WERI-Rb-1 (cell line): ENCODE data around the gene PRKCE.

Source experiments
- DNase-seq: peaks from one replicate; pipeline ENCODE4 v3.0.0-alpha.2; 2020
- H3K27ac ChIP-seq: fragments of 250-450 bp; sonication (Bioruptor Pico); 2 replicates; pipeline ENCODE4 v1.5.1; 2020; ENCODE audit warnings: mild to moderate bottlenecking, moderate library complexity
- H3K27me3 ChIP-seq: fragments of 250-450 bp; sonication (Bioruptor Pico); 2 replicates; pipeline ENCODE4 v1.5.1; 2021; ENCODE audit warnings: mild to moderate bottlenecking, low read depth, moderate library complexity; ENCODE audit not compliant: insufficient read depth, severe bottlenecking
- H3K36me3 ChIP-seq: fragments of 250-450 bp; sonication (Bioruptor Pico); 2 replicates; pipeline ENCODE4 v1.5.1; 2020; ENCODE audit warnings: mild to moderate bottlenecking, moderate library complexity
- H3K4me3 ChIP-seq: 2 replicates; pipeline ENCODE4 v1.5.1; 2011; ENCODE audit warnings: low read depth, mild to moderate bottlenecking, control low read depth, low read length
- H3K9me3 ChIP-seq: fragments of 250-450 bp; sonication (Bioruptor Pico); 2 replicates; pipeline ENCODE4 v1.5.1; 2021; ENCODE audit warnings: mild to moderate bottlenecking, moderate library complexity; ENCODE audit not compliant: severe bottlenecking
- TF ChIP-seq, protein P1 (sequence below): IDR thresholded peaks from 2 replicates; pipeline ENCODE4 v1.5.1; 2011; ENCODE audit warnings: low read depth, mild to moderate bottlenecking, control low read depth, inconsistent platforms, low read length

Gene PRKCE

DNA sequence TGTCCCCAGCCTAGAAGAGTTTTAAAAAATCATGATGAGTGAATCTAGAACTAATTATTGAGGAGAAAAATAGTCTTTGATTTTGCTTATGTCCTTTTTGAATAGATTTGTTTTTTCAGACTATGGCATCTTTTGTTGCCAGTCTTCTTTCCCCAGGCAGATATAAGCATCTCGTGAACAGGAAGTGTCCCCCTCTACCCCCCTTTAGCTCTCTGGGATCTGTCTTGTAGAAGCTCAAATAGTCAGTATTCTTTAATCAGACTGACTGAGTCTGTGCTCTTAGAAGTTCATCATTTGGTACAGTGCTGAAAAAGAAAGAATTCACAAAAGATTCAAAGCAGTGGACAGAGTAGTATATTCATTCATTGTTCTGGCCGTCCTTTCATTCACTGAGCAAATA, 10.4 kb downstream of the PRKCE start:
- Histone ChIP-seq H3K27me3 (no peaks in the 10 kb centered on the region), H3K4me3 (no peak overlapping the region), H3K9me3 (no peaks in the 10 kb centered on the region), H3K36me3 (no peaks in the 10 kb centered on the region), H3K27ac (no peak overlapping the region)
- TF ChIP-seq, protein P1, sequence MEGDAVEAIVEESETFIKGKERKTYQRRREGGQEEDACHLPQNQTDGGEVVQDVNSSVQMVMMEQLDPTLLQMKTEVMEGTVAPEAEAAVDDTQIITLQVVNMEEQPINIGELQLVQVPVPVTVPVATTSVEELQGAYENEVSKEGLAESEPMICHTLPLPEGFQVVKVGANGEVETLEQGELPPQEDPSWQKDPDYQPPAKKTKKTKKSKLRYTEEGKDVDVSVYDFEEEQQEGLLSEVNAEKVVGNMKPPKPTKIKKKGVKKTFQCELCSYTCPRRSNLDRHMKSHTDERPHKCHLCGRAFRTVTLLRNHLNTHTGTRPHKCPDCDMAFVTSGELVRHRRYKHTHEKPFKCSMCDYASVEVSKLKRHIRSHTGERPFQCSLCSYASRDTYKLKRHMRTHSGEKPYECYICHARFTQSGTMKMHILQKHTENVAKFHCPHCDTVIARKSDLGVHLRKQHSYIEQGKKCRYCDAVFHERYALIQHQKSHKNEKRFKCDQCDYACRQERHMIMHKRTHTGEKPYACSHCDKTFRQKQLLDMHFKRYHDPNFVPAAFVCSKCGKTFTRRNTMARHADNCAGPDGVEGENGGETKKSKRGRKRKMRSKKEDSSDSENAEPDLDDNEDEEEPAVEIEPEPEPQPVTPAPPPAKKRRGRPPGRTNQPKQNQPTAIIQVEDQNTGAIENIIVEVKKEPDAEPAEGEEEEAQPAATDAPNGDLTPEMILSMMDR = no peak
- no peak for DNase-seq

DNA sequence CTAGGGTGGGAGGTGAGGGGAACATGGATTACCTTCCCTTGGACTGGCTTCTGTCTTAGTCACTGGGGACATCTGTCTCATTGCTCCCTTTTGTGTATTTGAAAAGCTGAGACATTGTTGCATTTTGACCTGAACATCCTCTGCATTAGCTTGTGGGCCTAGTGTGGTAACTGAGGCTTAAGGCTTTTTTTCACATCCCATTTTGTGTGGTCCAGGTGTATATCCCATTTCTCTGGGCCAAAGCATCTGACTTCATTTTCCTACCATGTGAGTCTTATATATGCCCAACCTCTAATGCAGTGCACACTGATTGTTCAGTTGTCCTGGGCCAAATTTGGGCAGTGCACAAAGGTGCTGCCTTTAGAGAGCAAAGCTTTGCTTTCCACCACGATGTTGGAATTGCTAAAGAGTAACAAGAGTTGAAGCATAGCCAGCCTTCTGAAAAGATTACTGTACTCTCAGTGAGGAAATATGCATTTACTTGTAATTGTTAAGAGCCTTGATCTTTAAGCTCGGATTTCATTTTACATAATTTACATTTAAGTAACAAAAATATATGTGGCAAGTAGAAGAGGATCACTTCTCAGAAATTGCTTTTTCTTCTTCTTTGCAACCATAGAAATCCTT, 13.3 kb downstream of the PRKCE start:
- DNase-seq = no peak
- TF ChIP-seq, protein P1 = no peak
- no peaks in the 10 kb centered on the region for H3K27me3 ChIP-seq
- no peak overlapping the region for H3K27ac ChIP-seq
- no peaks in the 10 kb centered on the region for H3K9me3 ChIP-seq
- no peak overlapping the region for H3K4me3 ChIP-seq
- no peaks in the 10 kb centered on the region for H3K36me3 ChIP-seq

DNA sequence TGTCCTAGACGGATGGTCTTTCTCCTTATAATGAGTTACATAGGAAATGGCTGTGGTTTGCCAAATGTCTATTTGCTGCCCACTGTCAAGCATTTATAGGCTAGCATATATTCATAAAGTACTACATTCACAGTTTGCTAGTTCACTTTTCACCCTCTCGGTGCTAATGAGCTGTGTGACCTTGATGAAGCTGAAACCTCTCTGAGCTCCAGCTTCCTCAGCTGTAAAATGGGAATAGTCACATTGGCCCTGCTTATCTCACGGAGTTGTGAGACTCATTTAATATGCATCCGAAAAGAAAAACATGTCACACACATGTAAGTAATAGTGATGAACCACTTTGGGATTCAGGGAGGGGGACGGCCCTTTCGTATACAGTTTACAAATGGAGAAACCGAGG, 17.0 kb downstream of the PRKCE start:
- no peaks in the 10 kb centered on the region for H3K27me3 ChIP-seq
- TF ChIP-seq, protein P1 = no peak
- H3K9me3 ChIP-seq = no peaks in the 10 kb centered on the region
- no peak overlapping the region for H3K27ac ChIP-seq
- no peaks in the 10 kb centered on the region for H3K36me3 ChIP-seq
- no peak overlapping the region for H3K4me3 ChIP-seq
- no peak for DNase-seq

DNA sequence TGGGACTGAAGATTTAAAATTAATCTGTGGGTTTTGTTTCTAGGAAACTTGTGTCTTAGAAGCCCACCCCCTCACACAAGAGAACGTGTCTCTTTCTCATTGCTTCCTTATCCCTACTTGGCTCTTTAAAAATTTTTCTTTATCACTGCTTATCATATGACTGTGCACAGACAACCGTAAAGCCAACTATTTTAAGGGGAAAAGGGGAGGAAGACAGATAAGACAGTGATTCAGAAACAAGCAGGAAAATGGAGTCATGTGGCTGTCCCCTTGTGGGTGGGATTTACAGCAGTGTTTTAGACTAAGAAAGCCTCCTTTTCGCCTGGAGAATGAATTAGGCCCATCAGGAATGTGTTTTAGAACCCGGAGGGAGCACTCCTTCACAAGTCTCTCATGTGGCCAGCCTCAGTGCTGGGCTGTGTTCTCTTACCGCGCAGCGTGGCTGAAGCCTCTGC, 17.6 kb downstream of the PRKCE start:
- DNase-seq = no peak
- TF ChIP-seq, protein P1 = no peak

DNA sequence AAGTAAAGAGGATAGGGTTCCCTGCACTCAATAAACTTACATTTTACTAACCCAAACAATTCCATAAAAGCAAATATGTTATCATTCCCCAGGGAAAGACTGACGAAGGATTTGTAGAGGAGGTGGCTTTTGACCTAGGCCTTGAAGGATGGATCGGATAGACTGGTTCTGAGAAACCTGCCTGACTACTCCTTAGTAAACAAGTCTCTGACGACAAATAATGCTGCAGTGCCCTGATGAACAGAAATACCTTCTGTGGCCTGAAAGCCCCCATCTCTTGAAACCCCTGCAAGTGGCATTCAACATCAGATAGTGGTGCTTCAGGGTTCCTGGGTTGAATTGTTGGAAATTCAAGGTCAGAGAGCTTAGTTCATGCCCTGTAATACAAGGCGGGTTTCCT, 19.2 kb downstream of the PRKCE start:
- DNase-seq = no peak
- Histone ChIP-seq H3K27me3 (no peaks in the 10 kb centered on the region), H3K9me3 (no peaks in the 10 kb centered on the region), H3K36me3 (no peaks in the 10 kb centered on the region), H3K4me3 (no peak overlapping the region), H3K27ac (no peak overlapping the region)
- TF ChIP-seq, protein P1 = no peak

More for the DNA sequence above, 17.6 kb downstream of the PRKCE start:
- Histone ChIP-seq H3K27me3 (no peaks in the 10 kb centered on the region), H3K9me3 (no peaks in the 10 kb centered on the region), H3K27ac (no peak overlapping the region), H3K4me3 (no peak overlapping the region), H3K36me3 (no peaks in the 10 kb centered on the region)

DNA sequence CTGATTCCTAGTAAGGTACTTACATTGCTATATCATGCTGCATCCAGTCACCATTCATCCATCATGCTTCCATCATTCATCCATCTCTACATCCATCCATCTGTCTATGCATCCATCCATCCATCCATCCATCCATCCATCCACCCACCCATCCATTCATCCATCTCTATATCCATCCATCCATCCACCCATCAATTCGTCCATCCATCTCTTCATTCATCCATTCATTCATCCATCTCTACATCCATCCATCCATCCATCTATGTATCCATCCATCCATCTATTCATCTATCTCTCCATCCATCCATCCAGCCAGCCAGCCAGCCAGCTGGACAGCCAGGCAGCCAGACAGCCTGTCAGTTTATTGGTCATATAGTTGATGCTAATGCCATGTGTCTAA, 20.7 kb downstream of the PRKCE start:
- Histone ChIP-seq H3K36me3 (no peaks in the 10 kb centered on the region), H3K4me3 (no peak overlapping the region), H3K27me3 (no peaks in the 10 kb centered on the region), H3K27ac (no peak overlapping the region), H3K9me3 (no peaks in the 10 kb centered on the region)
- DNase-seq = no peak
- TF ChIP-seq, protein P1 = no peak
